Gastrocnemius medialis (tissue), 4 donors: ENCODE measurements around the gene ATF6.

Source experiments
- POLR2A ChIP-seq, 2 donors: fragments of 450-650 bp; IDR thresholded peaks; one replicate each; pipeline ENCODE4 v1.6.1; 2017; ENCODE audit warnings: antibody characterized with exemption in 2 of 2, mild to moderate bottlenecking in 2 of 2, moderate library complexity in 2 of 2
- TF ChIP-seq, protein P1 (sequence below), 5 experiments: fragments of 450-650 bp in 3 of 5; fragments of 200-600 bp in 2 of 5; sonication (generic) in 2 of 5; IDR thresholded peaks in 4 of 5; conservative IDR thresholded peaks in 1 of 5; 1 replicate in 4 of 5; 2 replicates in 1 of 5; pipeline ENCODE4 v1.5.1; 2016 to 2019; ENCODE audit warnings: antibody characterized with exemption in 5 of 5, mild to moderate bottlenecking in 3 of 5, moderate library complexity in 3 of 5

DNA sequence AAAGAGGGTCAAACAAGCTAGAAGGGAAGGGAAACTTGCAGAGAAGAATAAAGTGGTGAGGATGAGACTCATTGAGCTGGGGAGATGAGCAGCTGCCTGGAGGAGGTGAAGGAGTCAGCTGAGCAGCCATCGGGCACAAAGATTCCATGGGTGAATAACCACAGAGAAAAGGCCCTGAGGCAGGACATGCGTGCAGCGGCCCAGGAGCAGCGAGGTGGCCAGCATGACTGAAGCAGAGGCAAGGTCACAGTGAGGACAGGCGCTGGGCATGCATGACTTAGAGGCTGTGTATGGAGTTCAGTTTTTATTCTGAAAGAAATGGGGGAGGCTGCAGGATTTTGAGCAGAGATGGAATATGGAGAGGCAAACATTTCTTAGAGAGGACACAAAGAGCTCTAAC lies 232.7 kb downstream of the ATF6 start:
- TF ChIP-seq, protein P1, sequence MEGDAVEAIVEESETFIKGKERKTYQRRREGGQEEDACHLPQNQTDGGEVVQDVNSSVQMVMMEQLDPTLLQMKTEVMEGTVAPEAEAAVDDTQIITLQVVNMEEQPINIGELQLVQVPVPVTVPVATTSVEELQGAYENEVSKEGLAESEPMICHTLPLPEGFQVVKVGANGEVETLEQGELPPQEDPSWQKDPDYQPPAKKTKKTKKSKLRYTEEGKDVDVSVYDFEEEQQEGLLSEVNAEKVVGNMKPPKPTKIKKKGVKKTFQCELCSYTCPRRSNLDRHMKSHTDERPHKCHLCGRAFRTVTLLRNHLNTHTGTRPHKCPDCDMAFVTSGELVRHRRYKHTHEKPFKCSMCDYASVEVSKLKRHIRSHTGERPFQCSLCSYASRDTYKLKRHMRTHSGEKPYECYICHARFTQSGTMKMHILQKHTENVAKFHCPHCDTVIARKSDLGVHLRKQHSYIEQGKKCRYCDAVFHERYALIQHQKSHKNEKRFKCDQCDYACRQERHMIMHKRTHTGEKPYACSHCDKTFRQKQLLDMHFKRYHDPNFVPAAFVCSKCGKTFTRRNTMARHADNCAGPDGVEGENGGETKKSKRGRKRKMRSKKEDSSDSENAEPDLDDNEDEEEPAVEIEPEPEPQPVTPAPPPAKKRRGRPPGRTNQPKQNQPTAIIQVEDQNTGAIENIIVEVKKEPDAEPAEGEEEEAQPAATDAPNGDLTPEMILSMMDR (IDR thresholded peaks at IDR 0.05 in 4 of 5, conservative IDR thresholded peaks at IDR 0.05 in 1 of 5) = no peak
- no peak for TF ChIP-seq POLR2A (IDR thresholded peaks at IDR 0.05)
